RWPE1 (cell line): ENCODE results near the gene SLC38A6.
"Not testable (repeated sequence)": the region's sequence is repeated elsewhere in the genome, so short reads cannot be mapped to it uniquely, and the experiment has no call there.

Experiments used
- CTCF ChIA-PET: fragments of 350-600 bp; sonication (Branson Sonifier 250); formaldehyde crosslinking; extraction: SDS; loops from one replicate; lab custom pipeline; 2021; lab: Yijun Ruan, JAX
- POLR2A ChIA-PET: fragments of 400-600 bp; formaldehyde crosslinking; extraction: SDS; loops from one replicate; lab custom pipeline; 2020; ENCODE audit warnings: antibody characterized with exemption; ENCODE audit not compliant: low non-redundant PET; lab: Yijun Ruan, JAX
- DNase-seq: peaks from one replicate; pipeline ENCODE4 v3.0.0; 2012; ENCODE audit warnings: low spot score
- H3K27ac ChIP-seq: fragments of 450-650 bp; 2 replicates; pipeline ENCODE4 v1.5.1; 2017
- CTCF ChIP-seq: fragments of 450-650 bp; conservative IDR thresholded peaks from 2 replicates; pipeline ENCODE4 v1.5.1; 2017; ENCODE audit warnings: low read depth, mild to moderate bottlenecking

SLC38A6 gene

GRCh38 chr14:61064210-61064609 is 83.2 kb downstream of the SLC38A6 start:
- ChIA-PET CTCF (interaction anchor here (0.6 to 0.7 kb wide), 2 partner anchors 24 to 342 kb away, joined by 4 to 5 read pairs; no protein-coding TSS in a partner anchor), POLR2A (no interaction called here)
- no peak for DNase-seq
- no peak overlapping the region for H3K27ac ChIP-seq
- no peak for TF ChIP-seq CTCF

GRCh38 chr14:61064856-61065255 is 83.8 kb downstream of the SLC38A6 start:
- no peak for DNase-seq
- ChIA-PET POLR2A (no interaction called here), CTCF (interaction anchor here (0.7 kb wide), 1 partner anchor 23 kb away, joined by 4 read pairs; no protein-coding TSS in a partner anchor)
- no peak for TF ChIP-seq CTCF
- H3K27ac ChIP-seq = no peak overlapping the region

- no peak overlapping the region for H3K27ac ChIP-seq
- CTCF ChIA-PET = no interaction called here
- no peak for DNase-seq
- POLR2A ChIA-PET = no interaction called here
- TF ChIP-seq CTCF = no peak
These were observed 84.6 kb downstream of the SLC38A6 start for GRCh38 chr14:61065656-61066055.

GRCh38 chr14:61072442-61072841 is 91.4 kb downstream of the SLC38A6 start:
- CTCF ChIA-PET, H3K27ac ChIP-seq, POLR2A ChIA-PET, DNase-seq: not testable (repeated sequence)

GRCh38 chr14:61074852-61075251 is 93.8 kb downstream of the SLC38A6 start:
- no peak for TF ChIP-seq CTCF
- ChIA-PET CTCF (no interaction called here), POLR2A (no interaction called here)
- H3K27ac ChIP-seq = no peak overlapping the region
- DNase-seq = no peak

GRCh38 chr14:61076556-61076955 is 95.5 kb downstream of the SLC38A6 start:
- H3K27ac ChIP-seq = no peak overlapping the region
- DNase-seq = no peak
- ChIA-PET POLR2A (no interaction called here), CTCF (no interaction called here)
- TF ChIP-seq CTCF = no peak

GRCh38 chr14:61077437-61077836 is 96.4 kb downstream of the SLC38A6 start:
- TF ChIP-seq CTCF = no peak
- DNase-seq = no peak
- H3K27ac ChIP-seq = no peak overlapping the region
- POLR2A ChIA-PET = no interaction called here
- CTCF ChIA-PET = no interaction called here
